NCI-H1694 treated with DMSO at 0.1 percent for 48 hours (cell line): Measurements from ENCODE around the gene WDPCP.
A peak's percentile ranks its signal among the peaks of the same experiment; 100 is the strongest.
"Not testable (repeated sequence)": the region's sequence is repeated elsewhere in the genome, so short reads cannot be mapped to it uniquely, and the experiment has no call there.

Experiments used
- DNase-seq: peaks from one replicate; lab custom pipeline; 2025; lab: John Stamatoyannopoulos, UW

Gene WDPCP, protein sequence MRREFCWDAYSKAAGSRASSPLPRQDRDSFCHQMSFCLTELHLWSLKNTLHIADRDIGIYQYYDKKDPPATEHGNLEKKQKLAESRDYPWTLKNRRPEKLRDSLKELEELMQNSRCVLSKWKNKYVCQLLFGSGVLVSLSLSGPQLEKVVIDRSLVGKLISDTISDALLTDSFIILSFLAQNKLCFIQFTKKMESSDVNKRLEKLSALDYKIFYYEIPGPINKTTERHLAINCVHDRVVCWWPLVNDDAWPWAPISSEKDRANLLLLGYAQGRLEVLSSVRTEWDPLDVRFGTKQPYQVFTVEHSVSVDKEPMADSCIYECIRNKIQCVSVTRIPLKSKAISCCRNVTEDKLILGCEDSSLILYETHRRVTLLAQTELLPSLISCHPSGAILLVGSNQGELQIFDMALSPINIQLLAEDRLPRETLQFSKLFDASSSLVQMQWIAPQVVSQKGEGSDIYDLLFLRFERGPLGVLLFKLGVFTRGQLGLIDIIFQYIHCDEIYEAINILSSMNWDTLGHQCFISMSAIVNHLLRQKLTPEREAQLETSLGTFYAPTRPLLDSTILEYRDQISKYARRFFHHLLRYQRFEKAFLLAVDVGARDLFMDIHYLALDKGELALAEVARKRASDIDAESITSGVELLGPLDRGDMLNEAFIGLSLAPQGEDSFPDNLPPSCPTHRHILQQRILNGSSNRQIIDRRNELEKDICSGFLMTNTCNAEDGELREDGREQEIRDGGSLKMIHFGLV

DNA sequence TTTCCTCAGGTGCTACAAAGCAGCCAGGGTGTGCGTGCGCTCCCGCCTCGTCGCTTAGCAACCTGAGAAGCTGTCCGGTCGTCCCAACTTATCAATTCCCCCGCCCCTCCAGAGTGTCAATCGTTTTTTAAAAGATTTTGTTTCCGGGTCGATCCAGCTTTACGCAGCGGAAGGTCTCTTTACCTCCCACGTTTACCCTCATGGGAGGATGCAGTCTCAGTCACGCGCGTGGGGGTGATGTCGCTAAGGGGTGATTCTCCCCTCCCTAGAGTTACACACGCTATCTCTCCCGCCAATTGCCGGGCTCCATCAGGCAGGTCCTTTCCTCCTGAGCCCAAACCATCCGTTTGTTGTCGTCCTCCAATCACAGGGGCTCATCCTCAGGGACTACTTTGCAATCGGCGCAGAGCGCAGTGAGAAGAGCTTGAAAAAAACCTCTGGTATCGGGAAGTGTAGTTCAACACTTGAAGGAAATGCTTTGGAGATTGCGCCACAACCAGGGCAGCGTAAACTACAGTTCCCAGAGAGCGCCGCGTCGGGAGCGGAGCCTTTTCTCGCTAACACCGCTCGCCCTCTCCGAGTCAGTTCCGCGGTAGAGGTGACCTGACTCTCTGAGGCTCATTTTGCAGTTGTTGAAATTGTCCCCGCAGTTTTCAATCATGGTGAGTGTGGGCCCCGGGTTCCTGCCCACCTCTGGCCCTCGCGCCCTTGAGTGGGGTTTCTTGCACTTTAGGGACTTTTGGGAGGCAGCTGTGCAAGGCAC is at the start of gene WDPCP, which contains the start of gene MDH1:
WDPCP (minus strand) TSS at position 93 of the 763 bp plus-strand sequence. CDS start 206 bp downstream, outside the sequence.
MDH1 (plus strand) TSS at position 579 of the 763 bp plus-strand sequence; CDS start at position 660, 81 bp downstream.
- DNase-seq, result peak; percentile 99

- DNase-seq, result no peak
Observed at GRCh38 chr2:63632382-63632781, 44.1 kb upstream of the WDPCP start.

DNA sequence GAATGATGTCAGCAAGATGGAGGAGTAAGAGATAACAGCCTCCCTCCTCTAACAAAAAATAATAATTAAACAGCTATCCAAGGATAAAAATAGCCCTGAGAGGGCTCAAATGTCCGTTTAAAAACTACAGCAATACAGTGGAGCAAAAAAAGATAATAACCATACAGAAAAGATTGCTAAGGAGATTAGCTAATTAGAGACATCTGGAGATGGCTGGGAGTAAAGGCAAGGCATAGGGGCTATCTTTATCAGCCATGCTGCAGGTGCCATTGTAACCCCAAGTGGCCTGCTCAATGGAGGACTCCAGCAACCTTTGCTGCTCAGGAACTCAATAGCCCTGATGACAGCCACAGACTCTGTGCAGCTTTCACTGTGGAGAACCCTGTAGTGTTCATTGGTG is 43.2 kb upstream of the WDPCP start:
- no peak for DNase-seq

GRCh38 chr2:63628403-63628942 is 40.2 kb upstream of the WDPCP start:
- no peak for DNase-seq

GRCh38 chr2:63627866-63628265 is 39.6 kb upstream of the WDPCP start:
- no peak for DNase-seq

- not testable (repeated sequence) for DNase-seq
Observed at GRCh38 chr2:63623763-63624162, 35.5 kb upstream of the WDPCP start.

GRCh38 chr2:63622751-63623150 is 34.5 kb upstream of the WDPCP start:
- no peak for DNase-seq

GRCh38 chr2:63619328-63619727 is 31.1 kb upstream of the WDPCP start:
- no peak for DNase-seq

DNA sequence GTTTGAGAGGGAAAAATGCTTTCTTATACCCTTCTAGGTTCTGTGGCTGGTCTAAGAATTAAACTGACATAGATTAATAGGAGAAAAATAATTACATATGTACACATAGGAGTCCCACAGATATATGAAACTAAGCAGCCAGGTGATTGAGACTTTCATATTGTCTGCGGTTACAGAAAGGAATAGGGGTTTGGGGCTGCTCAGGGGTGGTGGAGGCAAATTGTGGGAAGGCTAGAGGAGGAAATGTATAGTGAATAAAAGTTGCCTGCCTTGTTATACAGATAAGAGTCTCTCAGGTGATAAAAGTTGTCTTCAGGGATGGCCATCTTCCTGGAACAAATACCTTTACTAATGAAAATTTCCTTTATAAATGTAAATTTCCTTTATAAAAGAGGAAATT is 29.1 kb upstream of the WDPCP start:
- no peak for DNase-seq

GRCh38 chr2:63614983-63615945 is 27.0 kb upstream of the WDPCP start:
- no peak for DNase-seq

GRCh38 chr2:63614448-63614968 is 26.2 kb upstream of the WDPCP start:
- no peak for DNase-seq

GRCh38 chr2:63613391-63613901 is 25.2 kb upstream of the WDPCP start:
- DNase-seq, result no peak

DNA sequence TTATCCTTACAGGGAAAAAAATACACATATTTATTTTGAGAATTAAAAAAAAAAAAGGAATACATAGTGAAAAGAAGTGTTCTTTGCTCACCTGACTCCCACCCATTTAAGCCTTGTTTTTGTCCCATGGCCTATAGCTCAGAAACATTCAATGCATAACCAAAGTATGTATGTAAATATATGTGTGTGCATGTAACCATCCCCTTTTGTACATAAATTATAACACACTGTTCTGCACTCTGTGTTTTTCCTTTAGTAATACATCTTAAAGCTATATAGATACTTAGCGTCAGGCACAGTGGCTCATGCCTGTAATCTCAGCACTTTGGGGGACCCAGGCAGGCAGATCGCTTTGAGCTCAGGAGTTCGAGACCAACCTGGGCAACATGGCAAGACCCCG is 22.2 kb upstream of the WDPCP start:
- no peak for DNase-seq

- not testable (repeated sequence) for DNase-seq
Observed at GRCh38 chr2:63608865-63609264, 20.6 kb upstream of the WDPCP start.

DNA sequence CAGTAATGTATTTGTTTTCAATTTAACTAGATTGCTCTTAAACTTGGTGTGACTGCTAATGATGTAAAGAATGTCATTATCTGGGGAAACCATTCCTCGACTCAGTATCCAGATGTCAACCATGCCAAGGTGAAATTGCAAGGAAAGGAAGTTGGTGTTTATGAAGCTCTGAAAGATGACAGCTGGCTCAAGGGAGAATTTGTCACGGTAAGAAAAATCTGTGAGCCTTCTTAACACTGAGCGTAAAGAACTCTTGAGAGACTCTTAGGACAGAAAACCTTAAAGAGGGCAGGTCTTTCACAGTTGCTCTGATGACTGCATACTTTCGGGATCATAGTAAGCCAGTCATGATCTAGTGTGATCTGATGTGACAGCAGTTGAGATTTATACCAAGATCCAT is 16.4 kb upstream of the WDPCP start:
- no peak for DNase-seq

DNA sequence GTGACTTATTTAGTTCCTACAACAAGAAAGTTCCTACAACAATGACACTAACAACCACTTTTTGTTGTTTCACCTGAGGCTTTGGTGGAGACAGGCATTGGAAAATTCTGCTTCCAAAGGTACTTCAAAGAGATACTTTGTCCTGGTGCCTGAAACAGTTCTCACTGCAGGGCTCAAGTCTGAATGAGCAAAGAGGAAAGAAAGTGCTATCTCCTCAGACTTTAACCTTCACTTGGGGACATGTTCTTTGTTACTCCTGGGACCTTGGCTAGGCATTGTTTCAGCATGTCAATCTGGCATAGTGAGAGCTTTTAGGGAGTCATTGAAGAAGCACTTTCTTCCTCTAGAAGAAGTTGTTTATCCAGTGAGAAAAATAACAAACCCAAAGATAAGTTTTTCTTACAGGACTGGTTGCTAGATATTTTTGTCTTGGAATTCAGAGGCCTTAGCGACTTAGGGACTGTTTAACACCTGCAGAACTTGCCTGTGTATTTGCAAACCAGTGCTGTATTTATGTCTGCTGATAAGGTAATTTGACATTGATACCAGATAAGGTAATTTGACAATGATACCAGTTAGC is 12.7 kb upstream of the WDPCP start:
- DNase-seq, result no peak

- no peak for DNase-seq
Observed at GRCh38 chr2:63598981-63599380, 10.7 kb upstream of the WDPCP start.

DNA sequence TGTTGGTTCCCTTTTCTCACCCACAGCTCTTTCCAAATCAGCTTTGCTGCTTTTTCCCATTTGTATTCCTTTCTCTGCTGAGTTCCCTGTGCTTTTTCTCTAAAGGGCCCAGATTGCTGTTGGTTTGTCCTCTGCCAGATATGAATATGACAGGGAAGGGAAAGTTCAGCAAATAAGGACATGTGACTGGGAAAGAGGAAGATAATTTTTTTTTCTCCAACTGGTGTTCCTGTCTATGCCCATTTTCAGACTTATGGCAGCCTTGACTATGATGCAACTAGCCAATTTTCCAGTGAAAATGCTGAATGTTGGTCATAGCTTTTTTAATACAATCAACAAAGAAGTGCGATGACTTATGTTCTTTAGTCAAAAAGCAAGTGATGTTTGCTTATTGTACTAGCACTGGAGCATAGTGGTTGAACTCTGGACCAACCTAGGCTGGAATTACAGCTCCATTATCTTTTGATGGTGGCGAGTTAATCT is 8.2 kb upstream of the WDPCP start:
- no peak for DNase-seq

DNA sequence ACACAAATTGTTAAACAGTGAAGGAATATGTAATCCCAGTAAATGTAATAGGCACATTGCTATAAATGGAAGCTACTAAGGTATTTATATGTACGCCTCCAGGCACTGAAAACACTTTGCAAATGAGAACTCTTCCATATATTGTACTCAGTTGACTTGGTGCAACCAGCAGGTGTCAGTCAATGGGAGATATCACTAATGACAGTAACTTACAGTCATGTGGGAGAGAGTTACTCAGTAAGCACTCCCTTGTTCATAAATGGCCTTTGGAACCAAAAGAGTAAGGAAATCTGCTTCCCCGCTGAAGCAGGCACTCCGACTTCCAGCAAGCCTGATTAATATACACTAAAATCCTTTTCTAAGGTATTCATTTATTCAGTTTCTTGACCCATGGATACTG is 6.4 kb upstream of the WDPCP start:
- DNase-seq, result no peak
